WERI-Rb-1 (cell line): ENCODE measurements around the gene GATAD2A.

Source experiments
- DNase-seq: peaks from one replicate; pipeline ENCODE4 v3.0.0-alpha.2; 2020
- H3K27ac ChIP-seq: fragments of 250-450 bp; sonication (Bioruptor Pico); 2 replicates; pipeline ENCODE4 v1.5.1; 2020; ENCODE audit warnings: mild to moderate bottlenecking, moderate library complexity
- H3K27me3 ChIP-seq: fragments of 250-450 bp; sonication (Bioruptor Pico); 2 replicates; pipeline ENCODE4 v1.5.1; 2021; ENCODE audit warnings: mild to moderate bottlenecking, low read depth, moderate library complexity; ENCODE audit not compliant: insufficient read depth, severe bottlenecking
- H3K36me3 ChIP-seq: fragments of 250-450 bp; sonication (Bioruptor Pico); 2 replicates; pipeline ENCODE4 v1.5.1; 2020; ENCODE audit warnings: mild to moderate bottlenecking, moderate library complexity
- H3K4me3 ChIP-seq: 2 replicates; pipeline ENCODE4 v1.5.1; 2011; ENCODE audit warnings: low read depth, mild to moderate bottlenecking, control low read depth, low read length
- H3K9me3 ChIP-seq: fragments of 250-450 bp; sonication (Bioruptor Pico); 2 replicates; pipeline ENCODE4 v1.5.1; 2021; ENCODE audit warnings: mild to moderate bottlenecking, moderate library complexity; ENCODE audit not compliant: severe bottlenecking
- CTCF ChIP-seq: IDR thresholded peaks from 2 replicates; pipeline ENCODE4 v1.5.1; 2011; ENCODE audit warnings: low read depth, mild to moderate bottlenecking, control low read depth, inconsistent platforms, low read length

GATAD2A gene

GRCh38 chr19:19458110-19458816 is 52.8 kb downstream of the GATAD2A start:
- H3K9me3 ChIP-seq, result no peaks in the 10 kb centered on the region
- H3K4me3 ChIP-seq, result no peak overlapping the region
- H3K27me3 ChIP-seq, result no peaks in the 10 kb centered on the region
- H3K27ac ChIP-seq, result no peak overlapping the region; the same call in 1 of the 2 replicates
- H3K36me3 ChIP-seq, result peaks cover 13% of the 10 kb centered on the region
- no peak for TF ChIP-seq CTCF
- DNase-seq, result no peak

- no peaks in the 10 kb centered on the region for H3K9me3 ChIP-seq
- no peak overlapping the region for H3K27ac ChIP-seq
- peaks cover 13% of the 10 kb centered on the region for H3K36me3 ChIP-seq
- H3K4me3 ChIP-seq, result no peak overlapping the region
- H3K27me3 ChIP-seq, result no peaks in the 10 kb centered on the region
- TF ChIP-seq CTCF, result no peak
- DNase-seq, result no peak
Observed at GRCh38 chr19:19459073-19459472, 53.6 kb downstream of the GATAD2A start.

GRCh38 chr19:19459707-19460251 is 54.3 kb downstream of the GATAD2A start:
- no peak for TF ChIP-seq CTCF
- no peak for DNase-seq
- Histone ChIP-seq H3K4me3 (no peak overlapping the region), H3K27ac (no peak overlapping the region), H3K9me3 (no peaks in the 10 kb centered on the region), H3K27me3 (no peaks in the 10 kb centered on the region), H3K36me3 (peaks cover 13% of the 10 kb centered on the region)

- no peak for TF ChIP-seq CTCF
- no peak overlapping the region for H3K4me3 ChIP-seq
- no peaks in the 10 kb centered on the region for H3K27me3 ChIP-seq
- DNase-seq, result no peak
- peaks cover 16% of the 10 kb centered on the region for H3K36me3 ChIP-seq
- no peak overlapping the region for H3K27ac ChIP-seq
- H3K9me3 ChIP-seq, result no peaks in the 10 kb centered on the region
Observed at GRCh38 chr19:19460258-19460731, 54.8 kb downstream of the GATAD2A start.

DNA sequence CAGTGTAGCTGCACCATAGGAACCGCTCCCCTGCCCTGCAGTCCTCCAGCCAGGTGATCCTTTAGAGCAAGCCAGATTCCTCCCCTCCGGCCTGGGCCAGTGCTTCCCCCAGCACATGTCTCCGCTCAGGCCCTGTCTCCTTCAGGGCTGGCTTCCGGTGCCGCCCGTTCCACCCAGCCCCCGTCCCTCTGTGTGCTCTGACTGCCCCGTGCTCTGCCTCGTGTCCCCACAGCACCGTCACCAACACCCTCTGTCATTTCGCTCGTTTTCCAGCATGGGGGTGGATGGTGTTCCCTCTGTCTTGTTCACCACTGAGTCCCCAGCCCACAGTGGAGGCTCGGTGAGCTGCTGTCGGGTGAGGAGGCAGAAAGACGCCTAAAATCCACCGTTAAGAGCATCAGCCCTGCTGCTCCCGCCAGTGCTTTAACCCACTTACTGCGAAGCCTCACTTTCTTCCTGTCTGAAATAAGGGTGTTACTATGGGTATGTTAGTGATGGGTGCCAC is 55.3 kb downstream of the GATAD2A start:
- H3K36me3 ChIP-seq, result peaks cover 22% of the 10 kb centered on the region
- TF ChIP-seq CTCF, result no peak
- H3K27ac ChIP-seq, result no peak overlapping the region
- no peaks in the 10 kb centered on the region for H3K27me3 ChIP-seq
- peak; percentile 28 for DNase-seq
- no peak overlapping the region for H3K4me3 ChIP-seq
- H3K9me3 ChIP-seq, result no peaks in the 10 kb centered on the region

DNA sequence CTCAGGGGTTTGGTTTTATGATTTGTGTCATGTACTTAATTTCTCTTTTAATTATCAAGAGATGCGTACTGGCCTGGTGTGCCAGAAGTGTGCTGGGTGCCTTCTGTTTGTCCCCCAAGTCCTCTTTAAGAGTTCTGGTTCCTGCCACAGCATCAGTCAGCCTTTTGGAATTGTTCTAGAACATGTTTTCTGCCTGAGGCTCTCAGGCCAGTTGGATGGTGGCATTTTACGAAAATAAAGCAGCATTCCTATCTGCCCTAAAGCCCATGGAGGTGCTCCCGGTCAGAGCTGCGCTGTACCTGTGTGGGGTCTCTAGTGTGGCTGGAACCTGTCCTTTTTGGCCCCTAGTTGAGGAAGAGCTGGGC is 55.8 kb downstream of the GATAD2A start:
- Histone ChIP-seq H3K27ac (no peak overlapping the region), H3K36me3 (peaks cover 26% of the 10 kb centered on the region), H3K27me3 (no peaks in the 10 kb centered on the region), H3K4me3 (no peak overlapping the region), H3K9me3 (no peaks in the 10 kb centered on the region)
- DNase-seq, result no peak
- TF ChIP-seq CTCF, result no peak
